ENCODE measurements around the gene CAPZB.

CAPZB gene

DNA sequence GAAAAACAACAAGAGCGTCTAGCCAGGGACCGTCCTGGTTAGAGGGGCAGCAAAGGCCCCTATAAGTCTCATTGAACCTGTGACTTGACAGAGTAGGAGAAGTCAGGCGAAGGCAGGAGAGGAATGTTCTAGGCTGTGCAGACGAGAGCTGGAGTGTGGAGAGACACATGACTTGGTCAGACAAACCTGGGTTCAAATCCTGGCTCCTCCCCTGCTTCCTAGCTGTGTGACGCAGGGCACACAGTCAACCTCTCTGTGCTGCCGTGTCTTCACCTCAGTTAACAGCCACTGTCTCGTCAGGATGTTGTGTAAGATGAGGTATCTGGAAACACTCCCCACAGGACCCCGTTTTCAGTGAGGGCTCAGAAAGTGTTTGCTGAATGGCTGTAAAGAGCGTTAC lies 157.6 kb downstream of the CAPZB start:
- DNase-seq (ENCODE audit: low spot score), result no peak

DNA sequence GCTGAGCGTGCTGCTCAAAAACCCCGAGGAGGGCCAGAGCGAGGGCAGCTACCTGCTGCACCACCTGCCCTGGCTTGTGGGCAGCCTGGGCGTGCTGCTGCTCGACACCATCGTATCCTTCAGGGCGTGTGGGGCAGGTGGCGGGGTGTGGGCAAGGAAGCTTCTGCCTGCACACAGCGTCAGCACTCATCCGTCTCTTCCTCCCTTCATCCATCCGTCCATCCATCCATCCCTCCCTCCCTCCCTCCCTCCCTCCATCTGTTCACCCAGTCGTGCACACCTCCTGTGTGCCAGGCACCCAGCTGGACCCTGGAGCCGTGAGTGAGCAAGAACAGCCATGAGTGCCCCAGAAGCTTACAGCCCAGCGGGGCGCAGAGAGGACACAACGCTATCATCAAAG lies 158.0 kb downstream of the CAPZB start:
- DNase-seq (ENCODE audit: low spot score), result no peak

DNA sequence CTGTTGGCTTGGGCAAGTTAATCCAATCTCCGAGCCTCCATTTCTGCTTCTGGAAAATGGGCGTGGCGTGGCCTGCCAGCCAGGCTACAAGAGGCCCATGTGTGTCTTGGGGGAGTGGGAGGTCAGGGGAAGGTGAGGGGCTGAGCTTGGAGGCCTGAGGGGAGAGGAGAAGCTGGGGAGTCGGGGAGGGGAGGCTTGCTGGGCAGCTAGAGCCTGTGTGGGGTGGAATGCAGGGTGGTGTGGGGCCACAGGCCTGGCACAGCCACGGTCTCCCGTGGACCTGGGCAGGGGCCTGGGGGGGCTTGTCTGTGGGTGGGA lies 158.6 kb downstream of the CAPZB start:
- DNase-seq (ENCODE audit: low spot score), result no peak

DNA sequence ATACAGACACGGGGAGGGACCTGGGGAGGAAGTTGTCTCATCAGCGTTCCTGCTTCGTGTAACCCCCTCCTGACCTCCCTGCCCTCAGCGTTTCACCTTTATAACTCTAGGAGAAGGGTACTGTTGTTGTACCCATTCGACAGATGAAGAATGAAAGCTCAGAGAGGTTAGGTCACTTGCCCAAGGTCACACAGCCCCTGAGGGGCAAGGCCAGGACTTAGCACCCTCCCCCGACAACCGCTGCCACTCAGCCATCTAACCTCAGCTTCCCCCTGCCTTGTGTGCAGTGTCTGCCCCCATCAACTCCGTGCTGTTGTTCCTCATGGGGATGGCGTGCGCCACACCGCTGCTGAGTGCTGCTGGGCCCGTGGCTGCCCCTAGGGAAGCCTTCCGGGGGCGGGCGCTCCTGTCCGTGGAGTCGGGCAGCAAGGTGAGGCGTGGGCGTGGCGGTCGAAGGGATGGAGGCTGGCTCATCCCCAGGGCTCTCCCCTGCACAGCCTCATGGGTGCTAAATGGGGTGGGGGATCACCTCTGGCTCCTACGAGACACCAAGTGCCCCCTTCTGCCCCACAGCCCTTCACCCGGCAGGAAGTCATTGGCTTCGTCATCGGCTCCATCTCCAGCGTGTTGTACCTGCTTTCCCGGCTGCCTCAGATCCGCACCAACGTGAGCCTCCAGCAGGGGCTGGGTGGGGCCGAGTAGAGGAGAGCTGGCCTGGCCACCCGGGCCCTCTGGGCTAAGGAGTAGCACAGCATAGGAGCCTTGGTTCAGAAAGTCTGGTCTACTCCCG lies 159.2 kb downstream of the CAPZB start:
- DNase-seq (ENCODE audit: low spot score), result no peak

DNA sequence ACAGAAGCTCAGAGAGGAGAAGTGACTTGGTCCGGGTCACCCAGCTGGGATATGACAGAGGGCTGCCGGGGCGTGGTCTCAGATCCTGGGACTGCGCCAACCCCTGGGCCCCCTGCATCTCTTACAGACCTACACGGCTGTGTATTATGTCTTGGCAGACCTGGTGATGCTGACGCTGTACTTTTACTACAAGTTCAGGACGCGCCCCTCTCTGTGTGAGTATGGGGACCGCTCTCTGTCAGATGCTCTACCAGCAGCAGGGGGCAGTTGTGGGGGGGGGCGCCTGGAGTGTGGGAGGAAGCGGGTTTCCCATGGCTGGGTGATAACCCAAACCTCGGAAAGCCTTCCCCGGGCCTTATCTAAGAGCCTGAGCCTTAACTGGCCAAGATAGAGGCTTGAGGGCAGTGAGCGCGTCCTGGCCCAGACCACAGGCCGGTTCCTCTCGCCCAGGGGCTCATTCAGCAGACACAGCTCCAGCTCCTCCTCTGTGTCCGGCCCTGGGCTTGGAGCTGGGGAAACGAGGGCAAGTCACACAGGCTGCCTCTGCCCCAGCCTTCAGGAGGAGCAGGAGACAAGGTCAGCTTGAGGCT lies 159.9 kb downstream of the CAPZB start:
- DNase-seq (ENCODE audit: low spot score), result no peak

DNA sequence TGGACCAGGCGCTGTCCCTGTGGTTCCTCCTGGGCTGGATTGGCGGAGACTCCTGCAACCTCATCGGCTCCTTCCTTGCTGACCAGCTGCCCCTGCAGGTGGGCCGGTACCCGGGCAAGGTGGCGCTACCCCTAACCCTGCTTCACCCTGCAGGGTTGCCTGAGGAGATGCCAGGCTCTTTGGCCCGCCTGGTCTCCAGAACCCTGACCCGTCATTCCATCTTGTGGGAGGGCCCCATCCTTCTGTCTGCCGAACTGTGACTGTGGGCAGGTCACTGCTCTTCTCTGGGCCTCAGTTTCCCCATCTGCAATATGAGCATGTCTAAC lies 160.7 kb downstream of the CAPZB start:
- DNase-seq (ENCODE audit: low spot score), result no peak

DNA sequence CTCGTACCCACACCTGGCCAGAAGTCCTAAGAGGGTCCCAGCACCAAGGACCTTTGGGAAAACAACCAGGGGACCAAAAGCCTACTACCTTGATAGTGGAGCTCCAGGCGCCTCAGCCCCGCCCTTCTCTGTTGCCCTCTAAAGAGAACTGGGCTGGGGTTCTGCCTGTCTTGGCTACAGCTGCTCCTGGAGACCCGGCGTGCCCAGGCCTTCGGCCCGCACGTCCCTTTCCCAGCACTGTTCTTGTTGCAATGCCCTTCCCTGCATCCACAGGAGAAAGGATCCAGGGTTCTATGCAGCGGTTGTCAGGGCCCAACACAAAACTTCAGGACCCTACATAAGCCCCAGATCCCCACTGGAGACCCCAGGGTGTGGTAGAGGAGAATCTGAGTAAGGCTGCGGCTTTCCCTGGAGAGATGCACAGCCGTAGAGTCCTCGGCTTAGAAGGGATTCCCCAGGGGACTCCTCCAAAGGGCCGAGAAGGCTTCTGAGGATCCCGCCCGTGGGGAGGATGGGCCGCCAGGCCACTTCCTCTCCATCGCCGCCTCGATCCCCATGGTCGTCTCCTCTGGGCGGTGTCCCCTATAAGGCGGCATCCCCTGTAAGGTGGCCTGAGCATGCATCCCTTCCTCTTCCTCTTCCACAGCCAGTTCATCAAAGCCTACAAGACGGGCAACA lies 161.2 kb downstream of the CAPZB start:
- no peak for DNase-seq (ENCODE audit: low spot score)

DNA sequence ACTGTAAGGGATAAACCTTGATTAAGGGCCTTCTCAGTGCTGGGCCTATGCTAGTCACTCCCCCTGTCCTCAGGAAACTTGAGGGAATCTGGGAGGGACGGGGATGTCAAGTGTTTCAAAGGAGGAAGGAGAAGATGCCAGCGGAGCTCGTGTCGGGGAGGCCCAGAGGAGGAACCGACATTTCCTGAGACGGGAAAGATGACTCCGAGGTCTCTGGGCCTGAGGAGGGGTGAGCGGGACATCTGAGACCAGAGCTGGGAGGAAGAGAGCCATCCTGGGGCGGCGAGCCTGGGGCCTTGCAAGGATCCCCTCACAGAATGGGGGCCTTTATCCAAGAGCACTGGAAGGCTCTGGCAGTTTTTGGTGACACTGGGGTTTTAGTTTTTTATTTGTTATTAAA lies 162.9 kb downstream of the CAPZB start:
- DNase-seq (ENCODE audit: low spot score), result no peak

DNA sequence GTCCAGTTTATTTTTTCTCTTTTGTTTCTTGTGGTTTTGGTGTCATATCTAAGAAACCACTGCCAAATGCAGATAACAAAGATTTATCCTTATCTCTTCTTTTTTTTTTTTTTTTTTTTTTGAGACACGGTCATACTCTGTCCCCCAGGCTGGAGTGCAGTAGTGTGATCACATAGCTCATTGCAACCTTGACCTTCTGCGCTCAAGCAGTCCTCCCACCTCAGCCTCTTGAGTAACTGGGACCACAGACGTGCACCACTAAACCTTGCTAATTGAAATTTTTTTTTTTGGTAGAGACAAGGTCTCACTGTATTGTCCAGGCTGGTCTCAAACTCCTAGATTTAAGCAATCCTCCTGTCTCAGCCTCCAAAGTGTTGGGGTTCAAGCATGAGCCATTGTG lies 164.3 kb downstream of the CAPZB start:
- DNase-seq (ENCODE audit: low spot score), result no peak

DNA sequence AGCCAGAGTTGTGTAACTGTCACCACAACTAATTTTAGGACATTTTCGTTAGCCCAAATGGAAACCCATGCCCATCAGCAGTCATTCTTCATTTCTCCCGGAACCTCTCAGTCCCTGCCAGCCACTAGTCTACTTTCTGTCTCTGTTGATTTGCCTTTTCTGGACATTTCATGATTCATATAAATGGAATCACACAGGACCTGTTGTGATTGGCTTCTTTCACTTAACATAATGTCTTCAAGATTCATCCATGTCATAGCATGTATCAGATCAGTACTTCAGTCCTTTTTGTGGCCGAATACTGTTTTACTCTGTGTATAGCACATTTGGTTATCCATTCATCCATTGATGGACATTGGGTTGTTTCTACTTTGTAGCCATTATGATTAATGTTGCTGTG lies 166.1 kb downstream of the CAPZB start:
- no peak for DNase-seq (ENCODE audit: low spot score)

DNA sequence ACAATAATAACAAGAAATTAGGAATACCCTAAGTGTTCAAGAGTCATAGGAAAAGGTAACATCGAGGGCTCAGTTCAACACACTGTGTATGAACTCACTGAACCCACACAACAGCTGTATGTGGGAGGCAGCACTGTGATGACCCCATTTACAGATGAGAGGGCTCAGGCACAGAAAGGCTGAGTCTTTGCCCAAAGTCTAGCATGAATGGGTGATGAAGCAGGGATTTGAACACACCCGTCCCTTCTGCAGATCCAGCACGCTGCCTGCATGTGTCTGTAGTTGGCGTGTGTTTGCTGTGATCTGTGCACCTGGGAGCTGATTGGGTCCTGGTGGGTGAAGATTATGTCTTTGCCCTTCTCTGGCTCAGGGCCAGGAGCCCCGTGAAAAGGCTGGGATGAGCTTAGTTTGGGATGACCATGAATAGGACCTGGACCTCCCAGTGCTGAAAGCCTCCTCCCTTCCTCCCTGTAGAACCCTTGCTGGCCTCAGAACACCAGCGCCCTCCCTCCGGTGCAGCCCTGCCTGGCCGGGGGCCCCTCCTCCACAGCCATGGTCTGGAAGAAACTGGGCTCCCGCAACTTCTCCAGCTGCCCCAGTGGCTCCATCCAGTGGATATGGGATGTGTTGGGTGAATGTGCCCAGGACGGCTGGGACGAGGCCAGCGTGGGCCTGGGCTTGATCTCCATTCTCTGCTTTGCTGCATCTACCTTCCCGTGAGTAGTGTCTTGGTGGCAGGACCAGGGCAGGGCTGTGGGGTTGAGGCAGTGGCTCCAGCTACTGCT lies 168.0 kb downstream of the CAPZB start:
- DNase-seq (ENCODE audit: low spot score), result no peak

DNA sequence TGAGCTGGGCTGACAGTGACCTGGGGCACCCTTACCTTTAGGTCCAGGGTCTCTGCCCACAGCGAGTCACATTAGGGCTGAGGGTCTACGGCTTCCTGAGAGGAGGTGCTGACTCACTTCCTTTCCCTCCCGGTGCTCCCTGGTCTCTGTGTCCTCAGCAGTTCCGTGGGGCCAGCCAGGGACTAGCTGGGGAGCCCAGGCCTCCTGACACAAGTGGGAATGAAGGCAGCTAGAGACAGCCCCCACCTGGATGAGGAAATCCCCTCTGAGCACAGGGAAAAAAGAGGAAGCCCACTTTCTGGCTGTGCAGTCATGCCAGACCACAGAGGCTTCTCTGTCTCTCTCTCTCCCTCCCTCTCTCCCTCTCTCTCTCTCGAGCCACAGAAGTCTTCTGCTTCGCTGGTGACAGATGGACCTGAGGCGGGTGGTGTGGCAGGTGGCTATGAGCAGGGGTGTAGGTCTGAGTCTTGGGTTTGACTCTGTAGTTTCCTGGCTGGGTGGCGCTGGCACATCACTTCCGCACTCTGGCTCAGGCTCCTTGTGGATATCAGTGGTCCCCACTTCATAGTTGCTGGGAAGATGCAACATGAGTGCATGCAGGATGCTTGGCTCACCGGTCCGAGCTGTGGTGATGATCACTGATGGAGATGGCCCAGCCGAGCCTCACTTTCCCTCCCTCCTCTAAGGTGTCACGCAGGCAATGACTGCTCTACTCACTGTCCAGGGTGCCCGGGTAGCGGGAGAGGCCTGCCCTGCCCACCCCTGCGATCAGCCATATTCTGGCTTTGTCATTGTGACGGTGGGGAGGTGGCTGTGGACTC lies 169.8 kb downstream of the CAPZB start:
- DNase-seq (ENCODE audit: low spot score), result peak; percentile 46

DNA sequence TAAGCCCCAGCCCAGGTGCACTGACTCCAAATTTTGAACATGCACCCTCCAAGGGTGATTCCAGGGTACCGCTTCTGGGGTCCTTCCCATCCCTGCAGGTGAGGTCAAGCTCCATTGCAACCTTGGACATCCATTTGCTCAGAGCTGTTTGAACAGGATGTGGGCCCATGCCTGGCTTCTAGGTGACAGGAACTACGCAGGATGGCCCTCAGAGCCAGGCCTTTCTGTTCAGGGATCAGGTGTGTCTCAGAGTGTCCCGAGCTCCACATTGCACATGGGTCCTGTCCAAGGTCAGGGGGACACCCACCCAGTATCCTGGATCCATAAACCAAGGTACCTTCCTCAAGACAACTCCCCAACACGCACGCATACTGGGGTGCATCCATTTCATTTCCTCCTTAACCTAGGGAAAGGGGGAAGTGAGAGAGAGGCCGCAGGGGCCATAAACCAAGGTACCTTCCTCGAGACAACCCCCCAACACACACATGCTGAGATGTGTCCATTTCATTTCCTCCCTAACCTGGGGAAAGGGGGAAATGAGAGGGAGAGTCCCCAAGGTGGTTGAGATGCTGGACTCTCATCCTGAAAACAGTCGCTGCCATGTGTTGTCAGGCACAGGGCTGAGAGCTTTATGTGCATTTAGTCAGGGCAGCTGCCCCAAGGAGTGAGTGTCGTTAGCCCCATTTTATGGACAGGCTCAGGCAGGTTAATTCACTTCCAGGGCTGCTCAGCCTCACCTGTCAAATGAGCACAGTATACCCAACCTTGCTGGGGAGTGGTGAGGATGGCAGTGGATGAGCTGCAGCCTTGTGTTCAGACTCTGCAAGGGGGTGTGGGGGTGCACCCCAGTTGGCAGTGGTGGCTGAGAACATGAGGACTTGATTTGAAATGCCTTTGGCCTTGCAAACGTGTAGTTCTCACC lies 171.1 kb downstream of the CAPZB start:
- no peak for DNase-seq (ENCODE audit: low spot score)

DNA sequence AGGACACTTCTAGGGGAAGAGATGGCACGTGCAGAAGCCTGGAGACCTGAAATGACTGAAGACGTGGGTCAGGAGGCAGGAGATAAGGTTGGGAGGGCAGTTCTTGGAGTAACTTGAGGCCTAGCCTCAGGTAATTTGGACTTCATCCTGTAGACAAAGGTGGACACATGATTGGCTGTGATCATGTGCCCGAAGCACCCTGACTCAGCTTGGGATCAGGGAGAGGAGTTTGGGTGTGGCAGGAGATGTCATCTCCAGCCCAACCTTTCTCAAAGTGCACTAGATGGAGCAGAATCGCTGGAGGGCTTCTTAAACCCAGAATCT lies 171.7 kb downstream of the CAPZB start:
- DNase-seq (ENCODE audit: low spot score), result no peak

DNA sequence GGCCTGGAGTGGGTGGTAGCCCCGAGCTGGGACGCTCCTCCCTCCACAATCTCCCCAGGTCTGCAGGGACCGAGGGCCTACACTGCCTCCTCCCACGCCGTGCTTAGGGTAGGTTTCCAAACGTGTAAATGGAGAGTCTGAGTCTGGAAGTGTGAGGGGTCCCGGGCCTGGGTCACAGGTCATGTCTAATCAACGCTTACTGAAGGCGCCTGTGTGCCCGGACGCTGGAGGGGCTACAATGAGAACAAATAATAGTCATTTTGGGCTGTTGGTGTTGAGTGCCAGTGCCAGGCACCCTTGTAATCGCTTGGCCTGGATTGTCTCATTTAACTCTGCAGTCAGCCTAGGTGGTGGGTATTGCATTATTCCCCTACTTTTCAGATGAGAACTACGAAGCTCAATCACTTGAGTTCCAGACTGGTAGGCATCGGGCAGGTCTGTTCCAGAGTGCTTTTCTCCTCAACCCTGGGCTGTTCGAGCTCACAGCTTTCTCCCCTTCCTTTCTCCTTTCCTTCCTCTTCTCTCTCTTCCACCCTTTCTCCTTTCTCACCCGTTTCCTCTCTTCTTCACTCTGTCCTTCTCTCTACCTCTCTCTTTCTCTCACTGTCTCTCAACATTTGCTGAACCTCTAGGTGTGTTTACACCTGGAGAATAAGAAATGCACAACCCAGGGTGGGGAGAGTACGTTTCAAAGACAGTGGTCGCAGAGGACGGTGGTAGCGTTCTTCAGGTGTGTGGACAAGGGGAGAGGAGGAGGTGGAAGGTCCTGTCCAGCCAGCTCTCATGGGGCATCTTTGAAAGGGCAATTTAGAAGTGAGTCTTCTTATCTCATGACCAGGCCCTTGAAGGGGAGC lies 172.3 kb downstream of the CAPZB start:
- no peak for DNase-seq (ENCODE audit: low spot score)

DNA sequence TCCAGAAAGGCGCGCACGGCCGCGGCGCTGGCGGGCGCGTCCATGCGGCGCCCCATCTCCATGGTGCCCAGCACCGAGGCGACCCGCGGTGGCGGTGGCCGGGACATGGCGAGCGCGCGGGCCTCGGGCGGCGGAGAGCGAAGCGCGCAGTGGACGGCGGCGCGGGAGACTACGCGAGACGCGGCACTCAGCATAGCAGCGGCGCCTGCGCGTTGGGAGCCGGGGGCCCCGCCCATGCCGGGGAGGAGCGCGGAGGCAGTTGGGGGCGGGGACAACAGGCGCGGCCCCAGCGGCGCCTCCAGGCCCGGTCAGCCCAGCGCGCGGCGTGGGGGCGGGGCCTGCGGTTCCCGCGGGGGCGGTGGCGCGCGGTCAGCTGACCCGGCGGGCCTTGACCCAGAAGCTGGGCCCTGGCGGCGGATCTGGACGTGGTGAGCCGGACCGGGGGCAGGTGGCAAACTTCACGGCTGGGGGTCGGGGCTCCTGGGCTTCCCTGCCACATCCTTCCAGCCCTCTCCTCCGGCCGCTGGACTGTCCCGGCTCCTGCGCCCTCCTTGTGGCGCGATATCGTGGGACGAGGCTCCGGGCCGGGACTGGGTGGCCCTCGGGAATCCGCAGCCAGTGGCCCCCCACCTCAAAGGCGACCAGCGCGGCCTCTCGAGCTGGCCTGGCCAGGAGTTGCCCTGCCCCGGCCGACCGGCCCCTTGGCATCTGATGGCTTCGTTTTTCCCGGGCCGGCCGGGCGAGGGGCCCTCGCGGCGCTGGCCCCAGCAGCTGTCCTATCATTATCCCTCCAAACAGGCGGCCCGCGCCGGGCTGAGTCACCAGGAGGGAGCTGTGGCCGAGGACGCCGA lies 173.2 kb downstream of the CAPZB start, which contains the start of the genes AKR7A2 and SLC66A1:
Gene AKR7A2 (minus strand): TSS at position 214 of the 851 bp plus-strand sequence. CDS start 20 bp downstream, at position 194.
Gene SLC66A1 (plus strand): TSS at position 396 of the 851 bp plus-strand sequence. CDS start 5,352 bp downstream, outside the sequence.
- peak; percentile 85 for DNase-seq (ENCODE audit: low spot score)

DNA sequence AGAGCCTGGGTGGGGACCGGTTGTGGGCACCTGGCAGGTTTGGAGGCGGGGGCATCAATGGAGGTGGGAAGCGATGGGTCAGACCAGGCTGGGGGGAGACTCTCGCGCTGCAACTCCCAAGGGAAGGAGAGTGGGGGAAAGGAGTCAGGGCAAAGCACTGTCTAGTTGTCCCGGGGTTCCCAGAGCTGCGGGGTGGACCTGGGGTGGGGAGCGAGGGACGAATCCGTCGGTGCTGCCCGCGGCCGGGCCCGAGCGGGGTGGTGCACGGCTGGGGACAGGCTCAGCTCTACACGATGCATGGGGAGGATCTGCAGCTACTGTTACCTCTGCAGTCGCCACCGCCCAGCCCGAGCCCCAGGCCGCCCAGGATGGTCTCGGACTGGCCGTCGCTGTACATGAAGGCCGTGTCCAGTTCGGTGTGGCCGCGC lies 173.8 kb downstream of the CAPZB start:
- no peak for DNase-seq (ENCODE audit: low spot score)

DNA sequence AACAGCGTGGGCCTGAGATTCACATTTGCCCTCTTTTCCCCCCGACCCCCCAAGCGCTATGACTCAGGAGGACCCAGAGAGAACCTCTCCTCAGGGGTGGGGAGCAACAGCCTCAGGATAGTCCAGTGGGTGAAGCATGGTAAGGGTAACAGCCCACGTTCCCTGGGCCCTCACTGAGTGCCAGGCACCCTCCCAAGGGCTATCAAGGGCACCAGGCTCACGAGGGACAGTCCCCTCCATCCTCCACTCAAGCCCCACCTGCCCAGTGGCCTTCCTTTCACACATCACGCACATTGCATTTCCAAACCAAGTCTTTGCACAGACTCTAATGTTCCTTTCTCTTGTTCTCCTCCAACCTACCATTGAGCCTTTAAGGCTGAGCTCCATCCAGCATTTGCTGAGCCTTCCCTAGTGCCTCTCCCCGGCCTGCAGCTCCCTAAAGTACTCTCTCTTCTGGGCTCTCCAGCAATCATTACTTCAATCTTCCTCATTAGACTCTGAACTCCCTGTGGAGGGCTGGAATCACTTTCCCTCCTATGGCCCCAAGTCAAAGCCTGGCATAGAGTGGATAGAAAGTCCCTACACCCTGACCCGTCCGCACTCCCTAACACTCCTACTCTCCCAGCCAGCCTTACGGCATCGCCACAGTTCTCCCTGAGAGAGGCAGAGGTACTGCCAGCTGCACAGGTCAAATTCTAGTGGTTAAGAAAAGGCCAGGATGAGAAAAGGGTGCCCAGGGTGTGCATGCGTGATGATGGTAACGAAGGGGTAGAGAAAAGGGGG lies 174.4 kb downstream of the CAPZB start:
- DNase-seq (ENCODE audit: low spot score), result no peak

Data from kidney capillary endothelial cell (primary cell).